Neural crest cell (in vitro differentiated cells): Measurements from ENCODE around the gene ERG. TPM values are rescaled to one million over a fixed set of nuclear protein-coding genes. Genes with fewer than 3 reads are reported as not detected.

ENCODE experiments used
- DNase-seq: peaks from one replicate; pipeline ENCODE4 v3.0.0; 2021; ENCODE audit warnings: low read depth, mixed read lengths, low spot score
- H3K27ac Mint-ChIP-seq: one replicate; pipeline ENCODE4 v1.8.0; 2021; ENCODE audit warnings: mild to moderate bottlenecking, mixed read lengths; ENCODE audit not compliant: unreplicated experiment
- H3K27me3 Mint-ChIP-seq: 2 replicates; pipeline ENCODE4 v1.8.0; 2021; ENCODE audit warnings: low read depth, mild to moderate bottlenecking, mixed read lengths
- H3K36me3 Mint-ChIP-seq: 2 replicates; pipeline ENCODE4 v1.8.0; 2021; ENCODE audit warnings: low read depth, mild to moderate bottlenecking, mixed read lengths
- H3K4me1 Mint-ChIP-seq: 2 replicates; pipeline ENCODE4 v1.8.0; 2021; ENCODE audit warnings: mixed read lengths
- H3K4me3 Mint-ChIP-seq: one replicate; pipeline ENCODE4 v1.8.0; 2021; ENCODE audit warnings: mild to moderate bottlenecking, mixed read lengths
- H3K9me3 Mint-ChIP-seq: 2 replicates; pipeline ENCODE4 v1.8.0; 2021; ENCODE audit warnings: mixed read lengths
- total RNA-seq: library from RNA; stranded (reverse); gene quantifications from 2 replicates; pipeline ENCODE4 v1.2.1, GENCODE V29; 2021
- TF ChIP-seq, protein P1 (sequence below): fragments of 200-600 bp; sonication (generic); conservative IDR thresholded peaks from 2 replicates; pipeline ENCODE4 v1.5.0; 2021; ENCODE audit warnings: antibody characterized with exemption, mild to moderate bottlenecking

The ERG gene
- total RNA-seq, 1 donor from 2014 or later: 0.19 TPM

DNA sequence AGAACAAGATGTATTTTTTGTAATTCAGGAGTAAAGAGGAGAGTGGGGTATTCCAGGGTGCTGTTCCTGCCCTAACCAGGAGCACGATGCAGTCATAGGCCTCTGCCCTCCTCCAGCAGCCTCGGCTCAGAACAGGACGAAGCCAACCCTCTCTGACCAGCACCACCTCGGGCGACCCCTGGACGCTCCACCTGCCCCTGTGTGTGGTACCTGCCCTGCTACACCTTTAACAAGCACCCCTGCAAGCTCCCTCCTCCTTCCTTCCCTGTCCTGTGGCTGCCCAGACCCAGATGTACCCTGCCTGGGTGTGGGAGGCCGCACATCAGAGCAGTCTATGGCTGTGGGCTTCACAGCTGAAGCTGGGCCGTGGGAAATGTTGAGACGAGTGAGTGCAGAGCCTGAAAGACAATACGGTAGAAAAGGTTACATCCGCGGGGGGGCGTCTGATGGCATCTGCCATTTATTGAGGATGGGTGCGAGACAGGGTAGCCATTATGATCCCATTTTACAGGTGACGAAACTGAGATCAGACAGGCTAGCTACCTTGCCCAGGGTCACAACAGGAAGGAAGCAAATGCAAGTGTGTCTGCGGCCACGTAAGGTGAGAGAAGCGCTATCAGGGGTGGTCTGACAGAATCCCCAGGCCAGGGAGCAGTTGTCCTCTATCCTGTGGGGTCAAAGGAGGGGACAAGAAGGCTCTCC is 4.6 kb downstream of the ERG start:
- Mint-ChIP-seq H3K4me3 (no peak overlapping the region), H3K4me1 (peaks cover 16% of the 10 kb centered on the region), H3K27ac (no peak overlapping the region), H3K9me3 (no peaks in the 10 kb centered on the region), H3K36me3 (no peaks in the 10 kb centered on the region), H3K27me3 (no peaks in the 10 kb centered on the region)
- DNase-seq: no peak
- TF ChIP-seq, protein P1, sequence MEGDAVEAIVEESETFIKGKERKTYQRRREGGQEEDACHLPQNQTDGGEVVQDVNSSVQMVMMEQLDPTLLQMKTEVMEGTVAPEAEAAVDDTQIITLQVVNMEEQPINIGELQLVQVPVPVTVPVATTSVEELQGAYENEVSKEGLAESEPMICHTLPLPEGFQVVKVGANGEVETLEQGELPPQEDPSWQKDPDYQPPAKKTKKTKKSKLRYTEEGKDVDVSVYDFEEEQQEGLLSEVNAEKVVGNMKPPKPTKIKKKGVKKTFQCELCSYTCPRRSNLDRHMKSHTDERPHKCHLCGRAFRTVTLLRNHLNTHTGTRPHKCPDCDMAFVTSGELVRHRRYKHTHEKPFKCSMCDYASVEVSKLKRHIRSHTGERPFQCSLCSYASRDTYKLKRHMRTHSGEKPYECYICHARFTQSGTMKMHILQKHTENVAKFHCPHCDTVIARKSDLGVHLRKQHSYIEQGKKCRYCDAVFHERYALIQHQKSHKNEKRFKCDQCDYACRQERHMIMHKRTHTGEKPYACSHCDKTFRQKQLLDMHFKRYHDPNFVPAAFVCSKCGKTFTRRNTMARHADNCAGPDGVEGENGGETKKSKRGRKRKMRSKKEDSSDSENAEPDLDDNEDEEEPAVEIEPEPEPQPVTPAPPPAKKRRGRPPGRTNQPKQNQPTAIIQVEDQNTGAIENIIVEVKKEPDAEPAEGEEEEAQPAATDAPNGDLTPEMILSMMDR: no peak

DNA sequence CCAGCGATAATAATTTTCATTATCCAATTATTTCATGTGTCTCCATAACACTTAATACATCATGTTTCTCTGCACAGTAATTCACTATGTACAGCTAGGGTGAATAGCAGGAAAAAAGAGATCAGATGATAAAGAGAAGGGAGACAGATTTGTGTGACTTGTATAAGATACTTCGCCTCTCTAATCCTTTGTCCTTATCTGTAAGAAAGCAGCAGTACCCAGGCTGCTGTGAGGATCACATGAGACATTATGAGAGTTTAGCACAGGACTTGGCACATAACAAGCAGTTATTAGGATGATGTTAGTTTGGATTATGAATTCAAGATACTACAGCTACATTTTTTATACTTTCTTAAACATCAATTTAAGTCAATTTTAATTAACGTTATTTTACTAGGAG is 6.3 kb downstream of the ERG start:
- H3K36me3 Mint-ChIP-seq: no peaks in the 10 kb centered on the region
- H3K4me3 Mint-ChIP-seq: no peak overlapping the region
- H3K9me3 Mint-ChIP-seq: no peaks in the 10 kb centered on the region
- no peak overlapping the region for H3K27ac Mint-ChIP-seq
- peaks cover 28% of the 10 kb centered on the region for H3K4me1 Mint-ChIP-seq
- DNase-seq: no peak
- H3K27me3 Mint-ChIP-seq: no peaks in the 10 kb centered on the region
- TF ChIP-seq, protein P1: no peak

DNA sequence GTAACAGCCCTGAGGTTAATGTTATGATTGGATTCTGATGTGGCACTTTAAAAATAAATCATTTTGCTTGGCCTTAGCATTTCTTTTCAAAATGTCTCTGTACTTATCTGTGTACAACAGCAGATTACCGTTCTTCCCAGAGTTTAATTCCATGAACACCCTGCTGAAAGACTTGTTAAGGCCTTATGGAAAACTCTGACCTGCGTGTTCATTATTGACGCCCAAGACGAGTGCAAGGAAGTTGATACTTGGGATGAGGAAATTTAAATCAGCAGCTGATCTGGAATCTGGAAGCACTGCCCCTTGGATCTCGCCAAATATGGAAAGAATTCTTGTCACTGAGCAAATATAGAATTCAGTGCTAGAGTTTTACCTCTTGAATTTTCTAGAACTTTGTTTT is 6.7 kb downstream of the ERG start:
- no peaks in the 10 kb centered on the region for H3K36me3 Mint-ChIP-seq
- no peak for DNase-seq
- TF ChIP-seq, protein P1: no peak
- peaks cover 28% of the 10 kb centered on the region for H3K4me1 Mint-ChIP-seq
- H3K4me3 Mint-ChIP-seq: no peak overlapping the region
- H3K9me3 Mint-ChIP-seq: no peaks in the 10 kb centered on the region
- H3K27ac Mint-ChIP-seq: no peak overlapping the region
- H3K27me3 Mint-ChIP-seq: no peaks in the 10 kb centered on the region

DNA sequence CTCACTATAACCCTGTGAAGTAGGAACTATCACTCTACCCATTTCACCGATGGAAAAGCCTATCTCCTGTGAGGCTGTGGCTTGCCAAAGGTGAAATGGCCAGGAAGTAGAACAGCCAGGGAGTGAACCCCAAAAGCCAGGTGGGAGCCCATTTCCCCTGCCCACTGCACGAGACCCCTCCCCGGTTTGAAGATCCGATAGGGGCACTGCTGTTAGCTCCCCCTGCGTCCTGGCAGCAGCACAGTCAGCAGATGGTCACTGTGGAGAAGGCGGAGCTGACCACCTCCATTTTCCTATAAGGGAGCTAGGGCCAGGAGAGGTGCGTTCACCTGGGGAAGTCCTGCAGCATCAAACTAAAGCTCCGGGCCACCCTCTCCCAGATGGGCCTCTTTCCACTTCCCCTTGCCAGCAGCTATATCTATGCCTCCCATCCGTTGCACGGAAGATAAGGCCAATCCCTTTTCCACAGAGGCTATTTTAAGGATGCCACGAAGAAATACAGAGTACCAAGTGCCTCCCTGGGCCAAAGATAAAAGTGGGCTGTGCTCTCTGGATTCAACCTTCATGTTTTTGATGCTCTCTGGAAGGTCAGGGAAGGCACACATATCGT is 7.8 kb downstream of the ERG start:
- no peak for DNase-seq
- no peak overlapping the region for H3K27ac Mint-ChIP-seq
- H3K4me3 Mint-ChIP-seq: no peak overlapping the region

DNA sequence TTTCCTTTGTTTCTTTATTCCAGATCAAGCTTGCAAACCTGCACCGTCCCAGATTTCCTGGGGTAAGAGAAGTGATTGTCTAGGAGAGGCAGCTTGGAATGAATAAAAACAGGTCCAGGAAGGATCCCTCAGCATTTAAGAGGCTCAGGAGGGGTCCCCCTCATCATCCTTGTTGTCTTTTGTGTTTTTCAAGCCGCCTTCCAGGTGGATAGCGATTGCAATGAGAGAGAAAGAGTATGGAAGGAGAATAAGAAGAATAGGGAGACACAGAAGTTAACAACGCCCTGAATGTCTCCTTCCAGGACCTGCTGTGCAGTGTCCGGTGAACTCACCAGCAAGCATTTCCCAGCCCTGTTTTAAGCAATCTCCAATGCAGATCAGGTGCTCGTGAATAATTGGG is 8.5 kb downstream of the ERG start:
- TF ChIP-seq, protein P1: no peak
- no peak overlapping the region for H3K4me3 Mint-ChIP-seq
- peaks cover 24% of the 10 kb centered on the region for H3K4me1 Mint-ChIP-seq
- H3K36me3 Mint-ChIP-seq: no peaks in the 10 kb centered on the region
- no peaks in the 10 kb centered on the region for H3K27me3 Mint-ChIP-seq
- no peak overlapping the region for H3K27ac Mint-ChIP-seq
- H3K9me3 Mint-ChIP-seq: no peaks in the 10 kb centered on the region
- DNase-seq: no peak

More for the DNA sequence above, 7.8 kb downstream of the ERG start:
- peaks cover 28% of the 10 kb centered on the region for H3K4me1 Mint-ChIP-seq
- TF ChIP-seq, protein P1: no peak
- H3K9me3 Mint-ChIP-seq: no peaks in the 10 kb centered on the region
- H3K36me3 Mint-ChIP-seq: no peaks in the 10 kb centered on the region
- H3K27me3 Mint-ChIP-seq: no peaks in the 10 kb centered on the region
